ENCODE results near the gene RUSC2. TPM values are rescaled to one million over a fixed set of nuclear protein-coding genes. Genes with fewer than 3 reads are reported as not detected.
"Not testable (repeated sequence)": the region's sequence is repeated elsewhere in the genome, so short reads cannot be mapped to it uniquely, and the experiment has no call there.

Gene RUSC2
- total RNA-seq, 2 experiments from 2014 or later, result 1.2 to 1.4 TPM

DNA sequence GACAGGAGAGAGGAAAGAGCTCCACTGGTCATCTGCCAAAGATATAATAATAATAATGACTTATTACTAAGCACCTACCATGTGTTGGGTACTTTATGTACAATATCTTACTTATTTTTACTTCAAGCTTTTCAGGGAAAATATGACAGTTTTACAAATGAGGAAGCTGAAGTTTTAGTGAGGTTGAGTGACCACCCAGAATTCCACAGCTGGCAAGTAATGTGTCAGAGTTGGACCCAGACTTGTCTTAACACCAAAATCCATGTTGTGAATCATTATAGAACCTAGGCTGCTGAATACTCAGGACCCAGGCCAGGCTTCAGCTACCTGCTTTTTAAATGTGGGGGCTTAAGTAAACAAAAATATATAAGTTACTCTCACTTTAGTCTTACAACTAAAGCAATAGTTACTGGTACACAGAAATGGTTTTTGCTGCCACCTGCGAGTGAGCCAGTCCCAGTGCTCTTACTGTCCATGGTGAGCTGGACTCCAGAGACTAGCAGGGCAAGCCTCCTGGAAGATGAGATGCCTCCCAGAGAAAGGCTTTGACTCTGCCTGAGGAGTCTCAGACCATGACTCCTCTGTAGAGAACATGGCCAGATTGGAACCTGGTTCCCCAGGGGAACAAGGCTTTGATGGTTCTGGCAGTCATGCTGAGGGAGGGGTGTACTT lies 29.9 kb downstream of the RUSC2 start:
- Mint-ChIP-seq H3K4me3 (no peak overlapping the region), H3K9me3 (no peaks in the 10 kb centered on the region), H3K4me1 (no peaks in the 10 kb centered on the region), H3K27me3 (no peaks in the 10 kb centered on the region), H3K27ac (no peak overlapping the region), H3K36me3 (ENCODE audit: low read depth) (no peaks in the 10 kb centered on the region)
- CTCF ChIA-PET, result interaction anchor here (1.6 kb wide), 1 partner anchor 24 kb away, joined by 3 read pairs; no protein-coding TSS in a partner anchor
- POLR2A ChIA-PET, result no interaction called here
- DNase-seq, result no peak

DNA sequence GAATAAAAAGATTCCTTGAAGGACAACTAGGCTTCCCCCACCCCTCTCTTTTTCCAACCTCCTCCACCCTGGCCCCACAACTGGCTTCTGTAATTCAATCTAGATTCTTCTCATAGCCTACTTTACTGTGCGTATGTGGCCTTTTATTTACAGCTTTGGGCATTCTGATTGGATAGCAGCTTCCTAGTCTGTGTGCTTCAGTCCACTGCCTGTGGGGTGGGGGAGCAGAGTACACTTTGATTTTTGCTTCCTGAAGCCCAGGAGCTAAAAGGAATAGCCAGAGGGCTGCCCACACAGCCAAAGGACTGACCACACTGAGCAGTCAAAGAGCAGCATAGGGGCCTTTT lies 30.4 kb downstream of the RUSC2 start:
- Mint-ChIP-seq H3K27me3 (no peaks in the 10 kb centered on the region), H3K27ac (no peak overlapping the region), H3K4me3 (no peak overlapping the region), H3K36me3 (ENCODE audit: low read depth) (no peaks in the 10 kb centered on the region), H3K9me3 (no peaks in the 10 kb centered on the region), H3K4me1 (no peaks in the 10 kb centered on the region)
- no peak for DNase-seq
- POLR2A ChIA-PET, result interaction anchor here (1.1 kb wide), 1 partner anchor 26 kb away, joined by 3 read pairs; no protein-coding TSS in a partner anchor
- CTCF ChIA-PET, result interaction anchor here (1.6 kb wide), 1 partner anchor 24 kb away, joined by 3 read pairs; no protein-coding TSS in a partner anchor

DNA sequence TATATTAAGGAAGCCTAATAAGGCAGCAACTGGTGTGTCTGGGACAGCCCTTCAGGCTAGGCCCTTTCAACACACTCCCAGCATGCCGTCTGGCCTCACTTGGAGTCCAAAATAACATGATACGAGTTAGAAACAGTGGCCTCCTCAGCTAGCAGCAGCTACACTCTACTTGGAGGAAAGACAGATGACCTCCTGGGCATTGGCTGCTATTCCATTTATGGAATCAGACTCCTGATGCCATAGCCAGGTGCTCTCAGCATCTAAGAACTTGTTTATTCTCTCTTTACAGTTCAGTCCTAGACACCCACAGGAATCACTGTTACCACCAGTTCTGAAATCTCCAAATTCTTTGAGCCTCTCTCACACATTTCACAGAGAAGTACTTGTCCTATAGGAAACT lies 31.8 kb downstream of the RUSC2 start:
- ChIA-PET POLR2A (no interaction called here), CTCF (no interaction called here)
- no peaks in the 10 kb centered on the region for H3K9me3 Mint-ChIP-seq
- H3K36me3 Mint-ChIP-seq (ENCODE audit: low read depth), result no peaks in the 10 kb centered on the region
- H3K4me1 Mint-ChIP-seq, result no peaks in the 10 kb centered on the region
- H3K27ac Mint-ChIP-seq, result no peak overlapping the region
- DNase-seq, result no peak
- H3K4me3 Mint-ChIP-seq, result no peak overlapping the region
- no peaks in the 10 kb centered on the region for H3K27me3 Mint-ChIP-seq

DNA sequence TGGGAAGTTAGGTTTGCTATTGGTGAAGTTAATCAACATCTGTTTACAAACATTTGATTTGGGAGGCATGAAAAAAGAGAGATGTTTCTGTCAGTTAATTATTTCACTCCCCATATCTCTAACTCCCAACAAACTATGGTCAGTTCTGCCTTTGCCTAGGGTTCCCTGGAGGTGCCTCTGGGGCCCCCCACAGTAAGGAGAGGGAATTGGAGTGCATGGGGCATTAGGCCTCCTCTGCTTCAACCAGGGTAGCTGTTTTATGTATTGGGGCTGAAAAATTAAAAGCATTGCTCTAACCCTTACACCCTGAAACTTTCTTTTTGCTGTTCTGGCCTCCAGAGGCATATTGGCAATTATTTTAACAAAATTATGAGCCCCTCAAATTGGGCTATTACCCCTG lies 32.3 kb downstream of the RUSC2 start:
- ChIA-PET CTCF (no interaction called here), POLR2A (no interaction called here)
- Mint-ChIP-seq H3K27me3 (no peaks in the 10 kb centered on the region), H3K4me3 (no peak overlapping the region), H3K36me3 (ENCODE audit: low read depth) (no peaks in the 10 kb centered on the region), H3K9me3 (no peaks in the 10 kb centered on the region), H3K4me1 (no peaks in the 10 kb centered on the region), H3K27ac (no peak overlapping the region)
- DNase-seq, result no peak

DNA sequence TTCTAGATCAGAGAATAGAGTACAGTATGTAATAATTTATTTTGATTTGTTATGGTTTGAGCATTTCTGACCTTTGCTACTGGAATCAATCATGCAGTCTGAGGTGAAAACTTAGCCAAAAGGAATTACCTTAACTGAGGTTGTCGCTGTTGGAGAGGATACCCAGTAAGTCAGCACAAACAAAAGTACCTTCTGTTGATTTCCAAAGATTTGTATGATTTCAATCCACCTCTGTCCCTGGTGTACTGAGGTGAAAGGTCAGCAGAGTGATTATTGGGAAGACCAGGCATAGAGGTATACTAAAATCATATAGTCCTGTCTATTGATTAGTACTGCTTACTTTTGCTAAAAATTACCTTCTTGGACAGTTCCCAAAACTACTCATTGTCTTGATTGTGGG lies 32.8 kb downstream of the RUSC2 start:
- Mint-ChIP-seq H3K36me3 (ENCODE audit: low read depth) (no peaks in the 10 kb centered on the region), H3K4me3 (no peak overlapping the region), H3K27ac (no peak overlapping the region), H3K9me3 (no peaks in the 10 kb centered on the region), H3K27me3 (no peaks in the 10 kb centered on the region), H3K4me1 (no peaks in the 10 kb centered on the region)
- POLR2A ChIA-PET, result no interaction called here
- CTCF ChIA-PET, result interaction anchor here (1.2 kb wide), 1 partner anchor 16 kb away, joined by 3 read pairs; no protein-coding TSS in a partner anchor
- no peak for DNase-seq

DNA sequence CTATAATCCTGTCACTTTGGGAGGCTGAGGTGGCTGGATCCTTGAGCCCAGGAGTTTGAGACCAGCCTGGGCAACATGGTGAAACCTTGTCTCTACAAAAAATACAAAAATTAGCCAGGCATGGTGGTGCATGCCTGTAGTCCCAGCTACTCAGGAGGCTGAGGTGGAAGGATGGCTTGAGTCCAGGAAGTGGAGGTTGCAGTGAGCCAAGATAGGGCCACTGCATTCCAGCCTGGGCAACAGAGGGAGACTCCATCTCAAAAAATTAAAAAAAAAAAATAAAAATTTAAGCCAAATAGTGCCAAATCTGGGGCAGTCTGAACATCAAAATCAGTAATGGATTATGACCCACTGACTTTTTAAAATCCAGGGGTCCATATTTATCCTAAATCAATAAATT lies 33.6 kb downstream of the RUSC2 start:
- DNase-seq; H3K27ac Mint-ChIP-seq; H3K27me3 Mint-ChIP-seq; H3K9me3 Mint-ChIP-seq; H3K4me3 Mint-ChIP-seq; POLR2A ChIA-PET; H3K36me3 Mint-ChIP-seq (ENCODE audit: low read depth); H3K4me1 Mint-ChIP-seq: not testable (repeated sequence)
- CTCF ChIA-PET, result interaction anchor here (1.2 kb wide), 1 partner anchor 17 kb away, joined by 3 read pairs; no protein-coding TSS in a partner anchor

DNA sequence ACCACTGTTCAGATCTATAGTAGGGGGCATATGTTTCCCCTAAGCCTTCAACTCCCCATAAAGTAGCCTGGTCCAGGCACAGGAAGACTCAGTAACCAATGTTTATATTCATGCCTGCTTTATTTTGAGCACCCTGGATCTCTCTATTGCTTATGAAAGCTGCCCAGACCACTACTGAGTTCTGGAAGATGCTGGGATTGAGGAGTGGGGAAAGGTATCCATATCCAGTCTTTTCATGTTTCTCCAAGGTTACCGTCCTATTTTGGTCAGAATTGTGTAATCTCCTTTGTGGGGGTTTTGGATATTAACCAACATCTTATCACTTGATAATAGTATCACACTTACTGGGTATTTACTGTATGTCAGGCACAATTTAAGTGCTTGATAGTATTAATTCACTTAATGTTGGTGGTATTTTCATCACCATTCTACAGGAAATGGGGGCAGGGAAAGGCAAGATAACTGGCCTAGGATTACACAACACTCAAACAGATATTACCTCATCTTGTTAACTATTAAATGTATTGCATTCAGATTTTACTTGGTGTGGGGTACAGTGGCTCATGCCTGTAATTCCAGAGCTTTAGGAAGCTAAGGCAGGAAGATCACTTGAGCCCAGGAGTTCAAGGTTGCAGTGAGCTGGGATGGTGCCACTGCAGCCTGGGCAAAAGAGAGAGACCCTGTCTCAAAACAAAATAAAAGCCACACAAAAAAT lies 36.3 kb downstream of the RUSC2 start:
- Mint-ChIP-seq H3K4me3 (no peak overlapping the region), H3K4me1 (peaks cover under 1% of the 10 kb centered on the region), H3K9me3 (no peaks in the 10 kb centered on the region), H3K27ac (no peak overlapping the region), H3K27me3 (no peaks in the 10 kb centered on the region), H3K36me3 (ENCODE audit: low read depth) (no peaks in the 10 kb centered on the region)
- CTCF ChIA-PET, result no interaction called here
- POLR2A ChIA-PET, result no interaction called here
- no peak for DNase-seq

DNA sequence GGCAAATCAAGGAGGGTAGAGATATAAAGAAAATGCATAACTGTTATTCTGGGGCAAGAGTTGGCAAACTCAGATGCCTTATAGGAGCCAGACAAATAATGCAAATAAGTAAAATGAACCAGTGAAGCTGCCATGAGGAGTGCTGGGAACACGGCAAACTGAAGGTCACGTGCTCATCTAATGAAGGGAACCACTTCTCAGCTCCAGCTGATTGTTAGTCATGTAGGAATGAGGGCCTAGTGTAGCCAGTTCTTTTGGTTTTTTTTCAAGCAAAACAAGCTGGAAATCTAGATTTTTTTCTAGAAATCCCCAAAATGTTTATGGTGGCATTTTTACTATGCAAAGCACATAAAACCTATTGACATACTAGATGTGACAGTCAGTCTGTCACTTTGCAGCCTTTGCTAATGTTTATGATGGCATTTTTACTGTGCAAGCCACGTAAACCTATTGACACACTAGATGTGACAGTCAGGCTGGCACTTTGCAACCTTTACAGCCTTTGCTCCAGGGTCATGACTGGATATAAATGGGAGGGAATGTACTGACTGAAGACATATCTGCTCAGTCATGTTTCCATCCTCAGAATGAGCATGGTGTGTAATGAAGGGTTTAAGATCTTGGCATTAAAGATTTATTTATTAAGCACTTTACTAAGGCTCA lies 39.4 kb downstream of the RUSC2 start:
- DNase-seq, result no peak
- POLR2A ChIA-PET, result no interaction called here
- H3K36me3 Mint-ChIP-seq (ENCODE audit: low read depth), result no peaks in the 10 kb centered on the region
- H3K4me1 Mint-ChIP-seq, result peaks cover 4% of the 10 kb centered on the region
- no peak overlapping the region for H3K4me3 Mint-ChIP-seq
- no peaks in the 10 kb centered on the region for H3K9me3 Mint-ChIP-seq
- H3K27me3 Mint-ChIP-seq, result no peaks in the 10 kb centered on the region
- H3K27ac Mint-ChIP-seq, result no peak overlapping the region
- CTCF ChIA-PET, result interaction anchor here (0.6 kb wide), 1 partner anchor 59 kb away, joined by 4 read pairs; no protein-coding TSS in a partner anchor

DNA sequence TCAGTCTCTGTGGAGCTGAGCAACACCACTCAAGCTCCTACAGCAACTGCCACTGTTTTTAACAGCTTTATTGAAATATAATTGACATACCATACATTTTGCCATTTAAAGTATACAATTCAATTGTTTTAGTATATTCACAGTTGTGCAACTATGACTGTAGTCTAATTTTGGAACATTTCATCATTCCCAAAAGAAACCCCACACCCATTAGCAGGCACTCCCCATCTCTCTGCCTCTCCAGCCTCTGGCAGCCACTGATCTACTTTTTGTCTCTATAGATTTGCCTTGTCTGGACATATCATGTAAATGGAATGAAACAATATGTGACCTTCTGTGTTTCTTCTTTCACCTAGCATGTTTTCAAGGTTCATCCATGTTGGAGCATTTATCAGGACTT lies 43.5 kb downstream of the RUSC2 start:
- ChIA-PET POLR2A (no interaction called here), CTCF (no interaction called here)
- Mint-ChIP-seq H3K4me3 (no peak overlapping the region), H3K27ac (no peak overlapping the region), H3K4me1 (peaks cover 4% of the 10 kb centered on the region), H3K27me3 (peaks cover 2% of the 10 kb centered on the region), H3K9me3 (no peaks in the 10 kb centered on the region), H3K36me3 (ENCODE audit: low read depth) (no peaks in the 10 kb centered on the region)
- DNase-seq, result no peak

DNA sequence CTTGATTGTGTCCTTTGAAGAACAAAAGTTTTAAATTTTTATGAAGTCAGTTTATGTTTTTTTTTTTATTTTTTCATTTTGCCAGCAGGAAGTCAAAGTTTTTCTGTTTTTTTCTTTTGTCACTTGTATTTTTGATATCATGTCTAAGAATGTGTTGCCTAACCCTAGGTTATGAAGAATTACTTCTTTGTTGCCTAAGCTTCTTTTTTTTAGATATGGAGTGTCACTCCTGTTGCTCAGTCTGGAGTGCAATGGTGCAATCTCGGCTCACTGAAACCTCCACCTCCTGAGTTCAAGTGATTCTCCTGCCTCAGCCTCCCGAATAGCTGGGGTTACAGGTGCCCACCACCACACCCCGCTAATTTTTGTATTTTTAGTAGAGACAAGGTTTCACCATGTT lies 45.0 kb downstream of the RUSC2 start:
- H3K4me1 Mint-ChIP-seq; POLR2A ChIA-PET; H3K27ac Mint-ChIP-seq; CTCF ChIA-PET; H3K36me3 Mint-ChIP-seq (ENCODE audit: low read depth); DNase-seq; H3K4me3 Mint-ChIP-seq; H3K27me3 Mint-ChIP-seq; H3K9me3 Mint-ChIP-seq: not testable (repeated sequence)

DNA sequence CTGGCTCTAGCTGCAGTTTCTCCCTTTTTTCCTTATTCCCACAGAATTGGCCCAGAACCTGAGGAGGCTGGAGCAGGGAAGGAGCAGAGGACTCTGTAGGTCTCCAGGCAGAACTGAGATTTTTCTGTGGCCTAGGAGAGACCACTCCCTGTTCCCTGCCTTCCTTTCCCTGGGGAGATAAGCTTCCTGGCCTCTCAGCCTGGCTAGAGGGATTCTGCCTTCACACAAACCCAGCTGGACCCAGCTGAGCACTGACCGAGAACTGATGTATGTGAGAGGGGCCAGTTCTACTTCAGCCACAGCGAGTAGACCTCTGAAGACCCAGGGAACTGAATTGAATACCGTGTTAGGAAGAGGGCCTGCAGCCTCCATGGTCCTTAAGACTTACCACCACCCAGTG lies 48.0 kb downstream of the RUSC2 start:
- H3K4me1 Mint-ChIP-seq, result no peaks in the 10 kb centered on the region
- no peak overlapping the region for H3K4me3 Mint-ChIP-seq
- no peaks in the 10 kb centered on the region for H3K36me3 Mint-ChIP-seq (ENCODE audit: low read depth)
- H3K27me3 Mint-ChIP-seq, result peaks cover 17% of the 10 kb centered on the region
- no peak for DNase-seq
- ChIA-PET CTCF (no interaction called here), POLR2A (no interaction called here)
- no peak overlapping the region for H3K27ac Mint-ChIP-seq
- H3K9me3 Mint-ChIP-seq, result no peaks in the 10 kb centered on the region

DNA sequence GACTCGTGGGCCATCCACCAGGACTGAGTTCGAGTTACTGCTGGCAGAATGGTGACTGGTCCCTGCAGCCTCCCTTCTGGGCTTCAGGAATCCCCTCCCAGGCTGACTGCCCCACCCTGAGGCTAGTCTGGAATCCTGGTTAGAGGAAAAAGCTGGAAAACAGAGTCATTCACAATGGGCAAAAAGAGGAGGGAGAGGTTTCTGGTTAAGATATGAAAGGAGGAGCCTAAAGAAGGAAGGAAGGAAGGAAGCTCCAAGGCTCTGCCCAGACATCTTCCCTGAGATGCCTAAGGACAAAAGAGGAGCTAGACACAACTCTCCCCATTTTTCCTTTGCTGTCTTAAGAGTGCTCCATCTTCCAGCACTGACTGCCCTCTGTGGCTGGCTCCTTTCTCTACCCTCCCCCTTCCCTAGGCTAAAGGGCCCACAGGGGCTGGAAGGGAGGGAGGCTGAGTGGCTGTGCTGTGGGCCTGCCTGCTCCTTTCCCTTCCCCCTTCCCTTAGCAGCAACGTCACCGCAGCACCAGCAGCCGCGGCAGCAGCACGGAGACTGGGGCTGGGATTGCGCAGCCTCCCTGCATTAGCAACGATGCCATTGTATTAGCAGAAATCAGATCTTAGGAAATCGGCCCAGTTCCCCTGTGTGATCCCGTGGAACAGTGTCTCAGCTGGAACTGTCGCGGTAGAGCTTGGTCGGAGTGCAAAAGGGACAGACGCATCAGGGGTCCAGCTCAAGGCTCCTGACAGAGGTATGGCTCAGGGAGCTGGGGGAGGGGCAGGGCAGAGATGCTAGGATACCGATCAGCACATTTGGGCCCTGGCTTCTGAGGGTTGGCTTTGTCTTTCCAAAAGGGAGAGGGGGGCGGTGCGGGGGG lies 48.7 kb downstream of the RUSC2 start:
- ChIA-PET CTCF (no interaction called here), POLR2A (interaction anchor here (1.3 kb wide), 1 partner anchor 15 kb away, joined by 4 read pairs; no protein-coding TSS in a partner anchor)
- DNase-seq, result no peak
- H3K4me3 Mint-ChIP-seq, result no peak overlapping the region
- no peaks in the 10 kb centered on the region for H3K9me3 Mint-ChIP-seq
- H3K4me1 Mint-ChIP-seq, result no peaks in the 10 kb centered on the region
- no peaks in the 10 kb centered on the region for H3K36me3 Mint-ChIP-seq (ENCODE audit: low read depth)
- no peak overlapping the region for H3K27ac Mint-ChIP-seq
- peaks cover 17% of the 10 kb centered on the region for H3K27me3 Mint-ChIP-seq
